ENCODE measurements around the gene MAPKAPK5.

The MAPKAPK5 gene

GRCh38 chr12:111881716-111882115, 39.7 kb downstream of the MAPKAPK5 start:
- H4K8ac ChIP-seq (ENCODE audit: low read length) = no peak overlapping the region
- H3K23ac ChIP-seq (ENCODE audit: low read length in 2 of 2) = no peak overlapping the region
- no peak for DNase-seq
- no peak overlapping the region for H2AFZ ChIP-seq (ENCODE audit: low read depth, low read length)
- no peak overlapping the region for H2AK5ac ChIP-seq (ENCODE audit: low read length, severe bottlenecking)
- H3K79me1 ChIP-seq (replicated peaks; ENCODE audit: low read length, poor library complexity, severe bottlenecking) = peaks cover 25% of the 10 kb centered on the region
- no peak overlapping the region for H3K18ac ChIP-seq (ENCODE audit: low read depth in 1 of 2, low read length in 2 of 2)
- H3K4me2 ChIP-seq (ENCODE audit: low read length, poor library complexity, severe bottlenecking) = no peak overlapping the region
- H2BK120ac ChIP-seq (ENCODE audit: low read depth, low read length) = no peak overlapping the region
- H2BK15ac ChIP-seq (ENCODE audit: low read depth, poor library complexity, severe bottlenecking) = no peak overlapping the region
- no peak overlapping the region for H4K91ac ChIP-seq (ENCODE audit: low read length)
- no peaks in the 10 kb centered on the region for H3K4me1 ChIP-seq (ENCODE audit: control insufficient read depth, insufficient read depth, low read depth, low read length)
- H2BK5ac ChIP-seq (ENCODE audit: low read depth, low read length, poor library complexity, severe bottlenecking) = no peak overlapping the region
- H3K4ac ChIP-seq (ENCODE audit: low read depth in 1 of 2, low read length in 2 of 2) = no peak overlapping the region
- H3K27ac ChIP-seq (ENCODE audit: low read length, poor library complexity, severe bottlenecking) = no peak overlapping the region
- WGBS = 100% methylated on average over 1 of the region's 1 CpG
- no peaks in the 10 kb centered on the region for H3K9me3 ChIP-seq (ENCODE audit: control insufficient read depth, low read length)
- no peak overlapping the region for H3K4me3 ChIP-seq (ENCODE audit: insufficient read depth in 1 of 2, low read depth in 1 of 2, low read length in 2 of 2)
- H3K27me3 ChIP-seq (ENCODE audit: control insufficient read depth in 1 of 2, insufficient read depth in 1 of 2, low read length in 2 of 2) = no peaks in the 10 kb centered on the region
- H3K14ac ChIP-seq (ENCODE audit: low read length in 2 of 2) = no peak overlapping the region
- H3K36me3 ChIP-seq (ENCODE audit: control insufficient read depth in 1 of 2, insufficient read depth in 2 of 2, low read depth in 1 of 2, low read length in 2 of 2) = peaks cover 48 to 84% of the 10 kb centered on the region in 2 experiments
- no peak overlapping the region for H3K9ac ChIP-seq (ENCODE audit: low read length)
- no peak overlapping the region for H2BK12ac ChIP-seq (ENCODE audit: low read length in 2 of 2)

- no peak overlapping the region for H2BK12ac ChIP-seq (ENCODE audit: low read length in 2 of 2)
- no peak overlapping the region for H4K91ac ChIP-seq (ENCODE audit: low read length)
- H3K36me3 ChIP-seq (ENCODE audit: control insufficient read depth in 1 of 2, insufficient read depth in 2 of 2, low read depth in 1 of 2, low read length in 2 of 2) = peaks cover 52 to 90% of the 10 kb centered on the region in 2 experiments
- H3K4me3 ChIP-seq (ENCODE audit: insufficient read depth in 1 of 2, low read depth in 1 of 2, low read length in 2 of 2) = no peak overlapping the region
- H2BK120ac ChIP-seq (ENCODE audit: low read depth, low read length) = no peak overlapping the region
- H2AK5ac ChIP-seq (ENCODE audit: low read length, severe bottlenecking) = no peak overlapping the region
- no peak overlapping the region for H3K23ac ChIP-seq (ENCODE audit: low read length in 2 of 2)
- no peak for DNase-seq
- no peak overlapping the region for H3K4ac ChIP-seq (ENCODE audit: low read depth in 1 of 2, low read length in 2 of 2)
- no peak overlapping the region for H3K9ac ChIP-seq (ENCODE audit: low read length)
- no peak overlapping the region for H3K14ac ChIP-seq (ENCODE audit: low read length in 2 of 2)
- no peaks in the 10 kb centered on the region for H3K4me1 ChIP-seq (ENCODE audit: control insufficient read depth, insufficient read depth, low read depth, low read length)
- H2BK15ac ChIP-seq (ENCODE audit: low read depth, poor library complexity, severe bottlenecking) = no peak overlapping the region
- H4K8ac ChIP-seq (ENCODE audit: low read length) = no peak overlapping the region
- no peaks in the 10 kb centered on the region for H3K9me3 ChIP-seq (ENCODE audit: control insufficient read depth, low read length)
- H2BK5ac ChIP-seq (ENCODE audit: low read depth, low read length, poor library complexity, severe bottlenecking) = no peak overlapping the region
- WGBS = 98% methylated on average over 7 of the region's 7 CpGs
- no peak overlapping the region for H3K18ac ChIP-seq (ENCODE audit: low read depth in 1 of 2, low read length in 2 of 2)
- H3K4me2 ChIP-seq (ENCODE audit: low read length, poor library complexity, severe bottlenecking) = no peak overlapping the region
- H3K79me1 ChIP-seq (replicated peaks; ENCODE audit: low read length, poor library complexity, severe bottlenecking) = peaks cover 18% of the 10 kb centered on the region
- H3K27me3 ChIP-seq (ENCODE audit: control insufficient read depth in 1 of 2, insufficient read depth in 1 of 2, low read length in 2 of 2) = no peaks in the 10 kb centered on the region
- H3K27ac ChIP-seq (ENCODE audit: low read length, poor library complexity, severe bottlenecking) = no peak overlapping the region
- no peak overlapping the region for H2AFZ ChIP-seq (ENCODE audit: low read depth, low read length)
Observed at GRCh38 chr12:111886662-111887545, 44.9 kb downstream of the MAPKAPK5 start.

DNA sequence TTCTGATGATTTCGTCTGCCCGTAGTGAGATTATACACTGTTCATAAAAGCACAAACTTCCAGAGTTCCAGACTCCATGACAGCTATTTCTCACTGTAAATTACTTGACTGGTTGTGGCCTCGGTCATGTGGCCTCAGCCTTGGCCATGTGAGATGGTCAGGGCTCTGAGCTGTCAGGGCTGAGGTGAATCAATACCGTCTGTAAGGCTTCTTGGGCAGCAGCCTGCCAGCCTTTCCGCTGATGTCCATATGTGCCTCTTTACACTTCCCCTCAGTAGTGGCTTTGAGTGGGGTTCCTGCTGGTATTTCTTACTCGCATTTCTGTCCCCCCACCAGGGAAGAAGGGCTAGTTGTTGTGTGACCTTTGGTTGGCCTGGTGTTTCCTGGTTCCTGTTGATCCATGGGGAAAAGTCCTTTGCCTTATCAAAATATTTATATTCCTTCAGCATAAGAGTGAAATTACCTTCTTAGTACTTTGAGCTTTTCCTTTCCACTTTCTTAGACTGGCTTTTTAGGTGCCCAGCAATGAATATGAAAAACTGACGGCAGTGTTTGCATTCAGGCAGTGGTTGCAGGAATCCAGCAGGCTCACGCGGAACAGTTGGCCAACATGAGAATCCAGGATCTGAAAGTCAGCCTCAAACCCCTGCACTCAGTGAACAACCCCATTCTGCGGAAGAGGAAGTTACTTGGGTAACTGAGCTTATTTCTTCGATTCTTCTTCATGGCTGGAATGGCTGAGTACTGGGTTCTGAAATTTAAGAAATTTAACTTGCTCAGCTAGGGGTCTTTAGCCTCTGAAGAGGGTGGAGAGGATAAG, 46.1 kb downstream of the MAPKAPK5 start:
- H3K14ac ChIP-seq (ENCODE audit: low read length in 2 of 2) = no peak overlapping the region
- H3K79me1 ChIP-seq (replicated peaks; ENCODE audit: low read length, poor library complexity, severe bottlenecking) = peaks cover 15% of the 10 kb centered on the region
- H3K36me3 ChIP-seq (ENCODE audit: control insufficient read depth in 1 of 2, insufficient read depth in 2 of 2, low read depth in 1 of 2, low read length in 2 of 2) = peaks cover 45 to 92% of the 10 kb centered on the region in 2 experiments
- no peaks in the 10 kb centered on the region for H3K4me1 ChIP-seq (ENCODE audit: control insufficient read depth, insufficient read depth, low read depth, low read length)
- no peak overlapping the region for H2AFZ ChIP-seq (ENCODE audit: low read depth, low read length)
- H3K9me3 ChIP-seq (ENCODE audit: control insufficient read depth, low read length) = no peaks in the 10 kb centered on the region
- H2AK5ac ChIP-seq (ENCODE audit: low read length, severe bottlenecking) = no peak overlapping the region
- H2BK12ac ChIP-seq (ENCODE audit: low read length in 2 of 2) = no peak overlapping the region
- 96% methylated on average over 9 of the region's 11 CpGs for WGBS
- H3K23ac ChIP-seq (ENCODE audit: low read length in 2 of 2) = no peak overlapping the region
- no peaks in the 10 kb centered on the region for H3K27me3 ChIP-seq (ENCODE audit: control insufficient read depth in 1 of 2, insufficient read depth in 1 of 2, low read length in 2 of 2)
- H2BK15ac ChIP-seq (ENCODE audit: low read depth, poor library complexity, severe bottlenecking) = no peak overlapping the region
- H2BK5ac ChIP-seq (ENCODE audit: low read depth, low read length, poor library complexity, severe bottlenecking) = no peak overlapping the region
- H3K27ac ChIP-seq (ENCODE audit: low read length, poor library complexity, severe bottlenecking) = no peak overlapping the region
- peak overlapping the region; percentile 7 for H4K8ac ChIP-seq (ENCODE audit: low read length)
- H3K9ac ChIP-seq (ENCODE audit: low read length) = no peak overlapping the region
- H3K4me3 ChIP-seq (ENCODE audit: insufficient read depth in 1 of 2, low read depth in 1 of 2, low read length in 2 of 2) = no peak overlapping the region
- no peak overlapping the region for H3K18ac ChIP-seq (ENCODE audit: low read depth in 1 of 2, low read length in 2 of 2)
- no peak overlapping the region for H4K91ac ChIP-seq (ENCODE audit: low read length)
- no peak for DNase-seq
- no peak overlapping the region for H3K4ac ChIP-seq (ENCODE audit: low read depth in 1 of 2, low read length in 2 of 2)
- H3K4me2 ChIP-seq (ENCODE audit: low read length, poor library complexity, severe bottlenecking) = no peak overlapping the region
- no peak overlapping the region for H2BK120ac ChIP-seq (ENCODE audit: low read depth, low read length)

- Histone ChIP-seq H3K36me3 (ENCODE audit: control insufficient read depth in 1 of 2, insufficient read depth in 2 of 2, low read depth in 1 of 2, low read length in 2 of 2) (peaks cover 38 to 78% of the 10 kb centered on the region in 2 experiments), H3K27me3 (ENCODE audit: control insufficient read depth in 1 of 2, insufficient read depth in 1 of 2, low read length in 2 of 2) (no peaks in the 10 kb centered on the region), H3K23ac (ENCODE audit: low read length in 2 of 2) (no peak overlapping the region), H4K8ac (ENCODE audit: low read length) (no peak overlapping the region), H2BK5ac (ENCODE audit: low read depth, low read length, poor library complexity, severe bottlenecking) (no peak overlapping the region), H4K91ac (ENCODE audit: low read length) (no peak overlapping the region), H2AFZ (ENCODE audit: low read depth, low read length) (no peak overlapping the region), H2BK15ac (ENCODE audit: low read depth, poor library complexity, severe bottlenecking) (no peak overlapping the region), H3K79me1 (replicated peaks; ENCODE audit: low read length, poor library complexity, severe bottlenecking) (peaks cover 4% of the 10 kb centered on the region), H2AK5ac (ENCODE audit: low read length, severe bottlenecking) (no peak overlapping the region), H3K14ac (ENCODE audit: low read length in 2 of 2) (no peak overlapping the region), H2BK12ac (ENCODE audit: low read length in 2 of 2) (no peak overlapping the region), H3K9me3 (ENCODE audit: control insufficient read depth, low read length) (no peaks in the 10 kb centered on the region), H3K27ac (ENCODE audit: low read length, poor library complexity, severe bottlenecking) (no peak overlapping the region), H3K18ac (ENCODE audit: low read depth in 1 of 2, low read length in 2 of 2) (no peak overlapping the region), H3K4me3 (ENCODE audit: insufficient read depth in 1 of 2, low read depth in 1 of 2, low read length in 2 of 2) (no peak overlapping the region), H3K4me2 (ENCODE audit: low read length, poor library complexity, severe bottlenecking) (no peak overlapping the region), H3K9ac (ENCODE audit: low read length) (no peak overlapping the region), H2BK120ac (ENCODE audit: low read depth, low read length) (no peak overlapping the region), H3K4ac (ENCODE audit: low read depth in 1 of 2, low read length in 2 of 2) (no peak overlapping the region), H3K4me1 (ENCODE audit: control insufficient read depth, insufficient read depth, low read depth, low read length) (no peaks in the 10 kb centered on the region)
- WGBS = 96% methylated on average over 2 of the region's 2 CpGs
- peak; percentile 29 for DNase-seq
Observed at GRCh38 chr12:111893287-111893686, 51.3 kb downstream of the MAPKAPK5 start.

All from mesenchymal stem cell (in vitro differentiated cells and primary cell).